ENCODE results near the gene GRAMD4.
A peak's percentile ranks its signal among the peaks of the same experiment; 100 is the strongest.

The GRAMD4 gene

DNA sequence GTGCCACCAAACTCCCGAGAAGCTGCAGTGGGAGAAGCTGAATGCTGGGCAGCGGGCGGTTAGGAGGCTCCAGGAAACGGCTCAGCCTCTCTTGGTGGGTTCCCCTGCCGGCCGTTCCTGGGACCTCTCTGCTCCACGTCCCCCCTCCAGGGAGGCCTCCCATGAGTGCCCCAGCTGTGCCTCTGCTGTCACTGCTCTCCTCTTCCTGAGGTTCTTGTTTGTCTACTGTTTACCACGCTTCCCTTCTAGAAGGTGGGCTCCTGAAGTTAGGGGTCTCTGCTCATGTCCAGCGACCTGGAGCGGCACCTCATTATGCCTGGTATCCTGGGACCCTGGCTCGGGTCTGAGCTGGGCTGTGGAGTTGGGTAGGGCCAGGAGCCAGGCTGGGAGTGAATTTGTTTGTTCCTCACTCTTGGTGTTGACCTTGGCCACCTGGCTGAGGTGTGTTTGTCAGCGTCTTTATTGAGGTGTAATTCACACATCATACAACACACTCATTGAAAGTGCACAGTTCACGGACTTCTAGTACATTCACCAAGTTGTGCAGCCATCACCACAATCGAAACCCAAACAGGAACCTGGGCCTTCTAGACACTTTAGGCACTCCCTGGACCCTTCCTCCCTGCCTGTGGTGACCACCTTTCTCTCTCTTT is 37.8 kb upstream of the GRAMD4 start:
- DNase-seq (ENCODE audit: low spot score), result no peak

DNA sequence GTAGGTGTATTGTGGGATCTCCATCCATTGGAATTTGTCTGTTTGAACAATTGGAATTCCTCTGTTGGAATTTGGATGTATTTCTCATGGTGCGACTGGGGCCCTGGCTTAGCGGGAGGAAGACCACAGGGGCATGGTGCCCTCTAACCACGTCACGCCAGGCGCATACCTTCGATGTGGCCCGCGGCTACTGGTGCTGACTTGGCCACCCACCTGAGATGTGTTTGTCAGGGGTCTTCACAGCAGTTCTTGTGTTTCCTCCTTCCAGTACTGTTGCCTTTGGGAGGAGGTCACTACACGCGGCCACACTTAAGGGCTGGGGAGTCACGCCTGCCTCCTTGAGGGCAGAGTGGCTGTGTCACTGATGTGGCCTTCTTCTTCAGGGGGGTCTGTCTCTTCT is 36.6 kb upstream of the GRAMD4 start:
- no peak for DNase-seq (ENCODE audit: low spot score)

DNA sequence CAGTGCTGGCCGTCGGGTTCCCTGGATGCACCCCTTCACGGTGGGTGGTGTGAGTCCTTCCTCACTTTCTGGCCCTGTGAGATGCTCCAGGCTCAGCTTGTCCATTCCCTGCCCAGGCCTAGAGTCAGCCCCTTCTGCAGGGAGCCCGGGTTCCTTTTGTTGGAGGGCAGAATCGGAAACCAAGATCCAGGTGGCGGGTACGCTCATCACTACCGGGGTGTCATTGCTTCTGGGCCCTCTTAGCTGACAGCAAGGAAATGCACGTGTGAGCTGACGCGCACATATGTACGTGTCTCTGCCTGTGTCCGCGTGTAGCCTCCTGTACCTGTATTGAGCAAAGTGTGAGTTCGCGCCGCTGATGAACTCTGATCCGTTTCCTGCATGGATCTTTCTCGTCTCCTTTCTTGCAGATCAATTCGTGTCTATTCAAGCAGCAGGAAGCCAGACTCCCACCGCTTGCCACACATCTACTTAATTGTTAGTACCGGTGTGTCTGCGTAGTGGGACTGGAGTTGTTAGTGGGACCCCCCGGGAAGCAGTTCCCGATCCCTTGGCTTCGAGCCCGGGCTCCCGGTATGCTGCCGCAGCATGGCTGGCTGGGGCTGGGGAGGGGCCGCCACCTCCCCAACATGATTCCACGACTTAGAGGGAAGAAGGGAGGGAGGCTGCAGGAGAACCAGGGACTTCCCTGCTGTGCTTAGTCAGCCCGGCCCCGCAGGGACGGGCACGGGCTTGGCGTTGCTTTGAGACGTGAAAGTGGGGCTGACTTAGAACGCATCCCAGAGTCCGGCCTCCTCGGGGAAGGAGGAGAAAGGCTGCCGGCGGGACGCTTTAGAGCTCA is 35.9 kb upstream of the GRAMD4 start:
- no peak for DNase-seq (ENCODE audit: low spot score)

DNA sequence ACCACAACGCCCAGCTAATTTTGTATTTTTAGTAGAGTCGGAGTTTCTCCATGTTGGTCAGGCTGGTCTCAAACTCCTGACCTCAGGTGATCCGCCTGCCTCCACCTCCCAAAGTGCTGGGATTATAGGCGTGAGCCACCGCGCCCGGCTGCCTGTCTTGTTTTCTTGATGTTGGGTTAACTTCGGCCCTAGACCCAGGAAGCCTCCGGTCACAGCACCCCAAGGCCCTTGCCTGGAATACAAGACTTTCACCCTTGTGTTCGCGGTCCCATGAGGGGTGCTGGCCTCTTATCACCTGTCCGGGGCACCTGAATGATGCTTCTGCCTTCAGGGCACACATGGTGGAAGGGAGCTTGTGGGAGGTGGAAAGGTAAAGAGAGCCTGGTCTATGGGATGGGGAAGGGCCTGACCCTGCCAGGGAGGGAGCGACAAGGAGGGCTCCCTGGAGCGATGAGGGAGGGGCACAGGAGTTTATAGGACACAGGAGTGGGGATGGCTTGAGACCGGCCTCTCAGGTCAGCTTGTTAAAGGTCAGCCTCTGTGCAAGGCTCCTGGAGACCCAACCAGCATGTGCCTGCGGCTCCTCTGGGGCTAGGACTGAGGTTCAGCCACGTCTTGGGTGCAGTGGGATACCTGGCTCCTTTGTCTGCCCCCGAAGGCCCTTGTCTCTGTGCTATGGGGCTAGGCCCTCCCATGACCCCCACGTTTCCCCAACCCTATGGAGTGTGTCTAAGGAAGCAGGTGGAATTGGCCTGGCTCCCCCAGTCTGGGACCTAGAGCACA is 34.7 kb upstream of the GRAMD4 start:
- DNase-seq (ENCODE audit: low spot score), result no peak

DNA sequence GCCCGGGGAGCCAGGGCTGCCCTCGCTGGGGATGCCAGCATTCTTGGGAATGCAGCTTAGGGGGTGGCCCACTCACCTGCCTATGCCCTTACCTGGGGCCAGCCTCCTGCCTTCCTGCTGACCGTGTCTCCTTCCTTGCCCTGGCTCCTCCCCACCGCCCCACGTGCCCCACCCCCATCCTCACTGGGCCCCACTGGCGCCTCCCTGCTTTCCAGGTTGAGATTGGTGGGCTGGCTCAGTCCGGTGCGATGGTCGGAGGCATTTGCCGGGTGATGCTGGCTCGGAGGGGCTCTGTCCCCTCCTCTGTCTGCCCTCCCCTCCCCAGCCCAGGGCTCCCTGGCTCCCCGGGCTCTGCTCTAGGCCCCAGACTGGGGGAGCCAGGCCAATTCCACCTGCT is 34.1 kb upstream of the GRAMD4 start:
- DNase-seq (ENCODE audit: low spot score), result no peak

DNA sequence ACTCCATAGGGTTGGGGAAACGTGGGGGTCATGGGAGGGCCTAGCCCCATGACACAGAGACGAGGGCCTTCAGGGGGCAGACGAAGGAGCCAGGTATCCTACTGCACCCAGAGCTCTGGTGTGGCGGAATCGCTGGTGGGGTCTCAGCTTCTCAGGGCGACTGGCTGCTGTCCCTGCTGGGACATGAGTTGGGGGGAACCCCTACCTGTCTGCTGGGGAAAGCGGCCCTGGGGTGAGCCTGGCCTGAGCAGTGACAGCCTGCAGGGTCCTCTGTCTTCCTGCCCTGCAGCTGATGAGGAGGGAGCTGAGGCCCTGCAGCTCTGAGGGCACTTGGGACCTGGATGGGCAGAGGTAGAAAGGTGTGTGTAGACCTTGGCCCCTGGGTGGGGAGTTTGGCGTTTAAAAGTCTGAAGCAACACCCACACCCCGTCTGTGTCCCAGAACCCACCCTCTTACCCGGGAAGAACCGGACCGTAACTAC is 33.6 kb upstream of the GRAMD4 start:
- no peak for DNase-seq (ENCODE audit: low spot score)

DNA sequence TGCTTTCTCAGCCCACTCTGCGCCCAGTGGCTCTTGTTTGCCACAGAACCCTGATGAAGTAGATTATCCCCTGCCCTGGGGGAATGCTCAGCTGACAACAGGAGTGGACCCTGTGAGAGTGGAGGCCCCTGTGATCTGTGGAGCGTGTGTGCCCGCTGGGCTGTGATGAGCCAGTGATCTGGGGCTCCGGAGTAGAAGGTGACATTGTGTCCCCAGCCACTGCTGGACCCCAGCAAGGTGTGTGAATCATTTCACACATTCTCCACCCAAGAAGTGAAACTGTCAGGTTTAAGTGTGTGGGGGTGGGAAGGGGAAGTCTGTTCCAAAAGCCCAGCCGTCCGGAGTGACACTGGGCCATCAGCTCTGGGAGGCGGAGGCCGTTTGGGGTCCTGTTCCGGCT is 33.1 kb upstream of the GRAMD4 start:
- DNase-seq (ENCODE audit: low spot score), result no peak

DNA sequence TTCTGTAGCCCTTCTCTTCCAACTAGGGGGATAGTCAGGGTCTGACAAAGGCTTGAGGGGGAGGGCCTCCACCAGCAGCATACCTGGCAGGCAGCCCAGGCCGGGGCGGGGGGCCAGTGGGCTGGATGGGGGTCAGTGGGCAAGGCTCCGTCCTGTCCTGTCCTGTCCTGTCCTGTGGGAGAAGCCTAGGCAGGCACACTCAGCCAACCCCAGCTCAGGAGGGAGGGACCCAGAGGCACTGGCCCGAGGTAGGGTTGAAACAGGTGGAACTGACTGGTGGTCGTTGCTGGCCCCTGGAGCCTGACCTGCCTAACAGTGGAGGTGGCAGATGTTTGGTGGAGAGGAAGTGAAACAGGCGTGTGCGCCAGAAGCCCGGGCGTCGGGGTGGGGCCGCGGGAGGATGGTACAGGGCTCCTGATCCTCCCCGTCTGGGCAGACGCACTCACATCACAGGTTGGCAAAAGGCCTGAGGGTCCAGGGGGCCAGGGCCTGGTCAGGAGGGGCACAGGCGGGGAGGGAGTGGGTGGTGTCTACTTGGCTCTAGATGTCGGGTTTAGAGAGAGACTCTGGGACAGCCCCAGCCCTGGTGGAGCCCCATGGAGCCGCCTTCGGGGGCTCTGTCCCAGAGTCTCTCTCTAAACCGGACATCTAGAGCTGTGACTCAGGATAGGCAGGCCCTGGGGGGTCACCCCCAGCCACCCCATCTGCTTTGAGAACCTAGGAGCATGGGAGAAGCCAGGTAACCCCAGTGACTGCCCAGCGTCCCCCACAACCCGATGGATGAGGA is 32.5 kb upstream of the GRAMD4 start:
- DNase-seq (ENCODE audit: low spot score), result peak; percentile 24

DNA sequence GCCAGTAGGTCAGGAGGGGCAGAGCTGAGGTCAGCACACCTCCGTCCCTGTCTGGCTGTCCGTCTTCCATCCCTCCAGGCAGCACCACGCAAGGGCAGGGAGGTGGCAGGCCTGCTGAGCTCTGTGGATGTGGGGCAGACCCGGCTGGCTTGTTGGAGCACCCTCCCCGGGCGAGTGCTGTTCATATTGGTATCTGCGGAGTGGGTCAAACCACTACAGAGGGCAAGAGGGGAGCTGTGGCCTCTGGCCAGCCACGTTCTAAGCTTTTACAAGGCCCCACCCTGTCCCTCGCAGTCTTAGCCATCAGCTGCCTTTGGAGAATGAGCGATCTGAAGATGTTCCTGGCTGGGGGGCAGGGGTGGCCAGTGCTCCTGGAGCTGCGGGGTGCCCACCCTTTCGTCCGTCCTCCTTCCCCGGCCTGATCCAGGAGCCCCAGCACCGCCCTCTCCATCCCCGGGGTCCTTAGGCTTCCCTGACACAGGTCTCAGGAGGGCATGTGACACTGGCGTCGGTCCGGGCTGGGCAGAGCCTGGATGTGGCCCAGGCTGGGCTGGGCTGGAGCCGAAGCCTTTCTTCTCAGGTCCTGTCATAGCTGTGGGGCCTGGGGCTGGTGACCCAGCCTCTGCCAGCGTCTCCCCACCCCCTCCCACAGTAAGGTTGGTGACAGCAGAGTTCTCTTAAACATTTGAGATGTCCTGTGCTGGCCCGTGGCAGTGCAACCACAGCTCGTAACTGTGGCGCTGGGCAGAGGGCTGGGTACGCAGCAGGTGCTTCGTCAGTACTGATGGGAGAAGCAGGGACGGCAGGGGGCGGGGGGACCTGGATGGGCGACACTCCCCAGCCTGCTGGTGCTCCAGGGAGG is 31.7 kb upstream of the GRAMD4 start:
- DNase-seq (ENCODE audit: low spot score), result no peak

DNA sequence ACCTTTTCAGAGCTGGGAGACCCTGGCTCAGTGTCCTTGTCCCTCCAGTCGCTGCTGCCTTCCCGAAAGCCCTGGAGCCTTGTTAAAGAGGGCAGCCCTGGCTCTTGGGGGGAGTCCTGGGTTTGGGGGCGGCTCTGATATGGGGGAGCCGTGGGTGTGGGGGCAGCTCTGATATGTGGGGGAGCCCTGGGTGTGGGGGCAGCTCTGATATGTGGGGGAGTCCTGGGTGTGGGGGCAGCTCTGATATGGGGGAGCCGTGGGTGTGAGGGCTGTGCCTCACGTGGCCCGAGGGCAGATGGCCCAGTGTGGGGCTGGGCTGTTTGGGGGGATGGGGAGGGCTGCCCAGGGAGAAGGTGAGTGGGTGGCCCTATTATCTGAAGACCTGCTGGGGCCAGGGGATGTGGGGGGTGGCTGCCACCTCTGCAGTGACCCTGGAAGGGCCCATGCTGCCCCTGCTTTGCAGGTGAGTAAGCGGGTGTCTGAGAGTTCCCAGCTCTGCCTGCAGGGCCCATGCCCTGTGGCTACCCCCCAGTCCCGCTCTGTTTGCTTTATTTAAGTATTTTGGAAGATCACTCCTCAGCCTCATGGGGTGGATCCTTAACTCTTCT is 30.9 kb upstream of the GRAMD4 start:
- no peak for DNase-seq (ENCODE audit: low spot score)

DNA sequence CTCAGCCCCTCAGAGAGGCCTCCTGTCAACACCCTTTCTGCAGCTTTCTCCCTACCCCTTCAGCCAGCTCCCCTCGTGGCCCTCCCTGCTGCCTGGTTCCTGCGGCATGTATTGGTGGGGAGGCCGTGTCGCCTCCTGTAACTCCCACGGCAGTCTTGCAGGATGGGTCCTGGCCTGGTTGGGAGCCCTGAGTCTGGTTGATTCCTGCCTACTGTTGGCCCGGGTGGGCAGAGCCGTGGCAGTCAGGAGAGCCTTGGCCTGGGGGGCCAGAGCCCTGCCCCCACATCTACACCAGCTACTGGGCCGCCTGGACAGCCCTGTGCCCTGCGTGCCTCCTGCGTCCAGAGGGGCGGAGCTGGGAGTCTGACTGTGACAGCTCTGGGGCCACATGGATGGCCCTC is 30.3 kb upstream of the GRAMD4 start:
- no peak for DNase-seq (ENCODE audit: low spot score)

DNA sequence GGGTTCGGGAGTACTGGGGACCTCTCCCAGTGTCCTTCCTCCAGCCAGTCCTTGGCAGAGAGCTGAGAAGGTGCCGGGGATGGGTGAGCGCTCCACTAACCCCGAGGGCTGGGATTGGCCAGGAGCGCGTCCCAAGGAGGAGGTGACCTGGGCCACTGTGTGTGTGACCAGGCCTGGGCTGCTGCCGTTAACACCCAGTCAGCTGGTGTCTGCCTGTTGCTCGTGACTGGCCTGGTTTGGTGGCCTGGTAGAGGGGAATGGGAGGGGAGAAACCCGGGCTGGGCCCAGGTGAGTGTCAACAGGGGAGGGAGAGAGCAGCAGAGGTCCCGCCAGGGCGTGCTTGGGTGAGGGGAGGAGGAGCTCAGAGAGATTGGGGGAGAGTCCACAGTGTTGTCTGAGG is 29.9 kb upstream of the GRAMD4 start:
- no peak for DNase-seq (ENCODE audit: low spot score)

DNA sequence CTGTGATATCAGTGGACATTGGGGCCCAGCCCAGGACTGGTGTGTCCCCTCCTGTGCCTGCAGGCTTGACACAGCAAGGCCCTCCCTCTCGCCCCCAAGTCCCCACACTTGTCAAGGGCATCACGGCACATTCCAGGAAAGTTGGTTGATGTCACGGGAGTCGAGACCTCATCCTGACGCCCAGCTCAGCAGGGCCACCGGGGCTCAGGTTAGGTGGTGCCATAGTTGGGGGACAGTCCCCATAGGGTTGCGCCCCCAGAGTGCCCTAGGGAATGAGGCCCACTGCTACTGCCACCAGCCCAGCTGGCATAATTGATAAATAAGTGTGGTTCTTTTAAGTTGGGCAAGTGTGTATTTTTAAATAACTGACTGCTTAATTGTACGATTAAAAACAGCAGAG is 28.3 kb upstream of the GRAMD4 start:
- no peak for DNase-seq (ENCODE audit: low spot score)

DNA sequence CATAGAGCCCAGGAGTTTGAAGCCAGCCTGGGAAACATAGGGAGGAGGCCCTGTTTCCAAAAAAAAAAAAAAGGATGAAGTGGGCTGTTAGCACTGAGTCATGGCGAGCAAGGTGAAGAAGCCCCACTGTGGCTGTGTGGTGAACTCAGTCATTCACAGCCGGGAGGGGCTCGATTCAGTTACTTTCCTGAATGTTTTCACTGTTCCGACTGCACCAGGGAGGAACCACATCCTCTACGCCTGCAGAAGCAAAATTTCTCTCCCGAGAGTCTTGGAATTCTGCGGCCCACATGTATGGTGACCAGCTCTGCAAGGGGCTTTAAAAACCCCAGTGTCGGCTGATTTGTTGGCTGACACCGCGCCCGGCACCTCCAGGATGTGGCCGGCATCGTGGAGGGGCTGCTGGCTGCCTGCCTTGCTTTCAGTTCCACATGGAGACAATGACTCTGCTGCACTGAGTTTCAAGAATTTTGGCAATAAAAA is 27.8 kb upstream of the GRAMD4 start:
- DNase-seq (ENCODE audit: low spot score), result peak; percentile 26

DNA sequence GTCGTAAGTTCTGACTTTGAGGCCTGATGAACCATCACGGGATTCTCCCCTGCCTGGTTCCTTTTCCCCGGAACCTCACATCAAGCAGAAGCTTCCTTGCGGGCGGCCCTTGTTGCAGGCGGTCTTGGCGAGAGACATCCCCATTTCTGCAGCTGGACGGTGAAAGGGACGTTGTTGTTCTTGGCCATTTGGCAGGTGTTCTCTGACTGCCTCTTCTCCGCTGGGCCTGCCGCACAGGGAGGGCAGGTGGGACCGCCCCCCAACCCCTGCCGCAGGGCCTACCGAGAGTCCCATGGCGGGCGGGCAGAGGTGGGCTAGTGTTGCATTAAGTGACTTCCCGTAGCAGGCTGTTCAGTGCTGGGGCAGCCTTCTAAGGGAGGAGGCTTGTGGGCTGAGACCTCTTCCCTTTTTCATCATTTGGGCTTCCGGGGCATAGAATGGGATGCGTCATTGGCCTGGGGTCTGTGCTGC is 26.9 kb upstream of the GRAMD4 start:
- no peak for DNase-seq (ENCODE audit: low spot score)

DNA sequence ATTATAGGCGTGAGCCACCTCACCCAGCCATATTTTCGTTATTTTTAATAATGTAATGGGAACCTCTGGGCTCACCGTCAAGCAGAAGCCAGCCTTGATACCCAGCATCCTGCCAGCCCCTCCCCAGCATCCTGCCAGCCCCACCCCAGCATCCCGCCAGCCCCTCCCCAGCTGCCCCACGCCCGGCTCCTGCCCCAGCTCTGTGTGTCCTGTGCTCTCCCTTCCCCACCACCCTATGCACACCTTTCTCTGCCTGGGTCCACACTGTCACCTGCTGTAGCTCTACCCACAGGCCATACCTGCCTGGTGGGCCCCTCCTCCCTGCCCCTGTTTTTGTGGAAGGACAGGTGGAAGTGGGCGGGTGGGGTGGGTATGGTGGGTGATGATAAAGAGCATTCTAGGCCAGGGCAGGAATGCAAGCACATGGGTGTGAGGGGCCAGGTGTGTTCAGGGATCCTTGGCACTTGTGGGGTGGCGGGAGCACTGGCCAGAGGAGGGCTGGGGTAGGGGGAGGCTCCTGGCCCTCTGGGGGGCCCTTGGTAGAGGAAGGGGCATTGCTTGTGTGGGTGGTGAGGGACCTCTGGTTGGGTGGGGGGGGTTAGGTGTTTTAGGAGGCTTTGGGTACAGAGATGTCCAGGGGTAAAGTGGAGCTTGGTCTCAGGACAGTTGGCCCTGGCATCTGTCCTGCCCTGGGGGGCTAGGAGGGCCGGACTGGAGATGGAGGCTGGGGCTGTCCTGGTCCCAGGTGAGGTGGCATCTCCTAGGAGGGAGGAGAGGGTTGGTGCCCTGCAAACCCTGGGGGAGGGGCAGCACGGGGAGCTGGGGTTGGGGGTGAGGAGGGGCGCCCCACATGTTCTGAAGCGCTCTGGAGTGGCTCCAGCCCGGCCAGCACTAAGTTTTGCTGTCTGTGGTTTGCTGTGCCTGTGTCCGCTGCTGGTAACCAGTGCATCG is 25.9 kb upstream of the GRAMD4 start:
- no peak for DNase-seq (ENCODE audit: low spot score)

DNA sequence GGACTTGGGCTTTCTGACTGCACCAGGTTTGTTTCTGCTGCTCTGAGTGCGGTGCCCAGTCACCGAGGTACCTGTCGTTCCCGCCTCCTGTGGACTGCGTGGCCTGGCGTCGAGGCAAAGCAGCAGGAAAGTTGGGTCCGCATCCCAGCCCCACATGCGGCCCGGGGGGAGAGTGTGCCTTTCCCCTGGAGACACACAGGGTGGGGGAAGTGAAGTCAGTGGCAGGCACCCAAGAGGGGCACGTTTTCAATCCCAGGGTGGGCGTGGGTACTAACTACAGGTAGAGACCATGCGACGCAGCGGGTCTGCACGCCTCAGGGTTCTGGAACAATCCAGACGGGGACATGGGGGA is 25.3 kb upstream of the GRAMD4 start:
- DNase-seq (ENCODE audit: low spot score), result no peak

DNA sequence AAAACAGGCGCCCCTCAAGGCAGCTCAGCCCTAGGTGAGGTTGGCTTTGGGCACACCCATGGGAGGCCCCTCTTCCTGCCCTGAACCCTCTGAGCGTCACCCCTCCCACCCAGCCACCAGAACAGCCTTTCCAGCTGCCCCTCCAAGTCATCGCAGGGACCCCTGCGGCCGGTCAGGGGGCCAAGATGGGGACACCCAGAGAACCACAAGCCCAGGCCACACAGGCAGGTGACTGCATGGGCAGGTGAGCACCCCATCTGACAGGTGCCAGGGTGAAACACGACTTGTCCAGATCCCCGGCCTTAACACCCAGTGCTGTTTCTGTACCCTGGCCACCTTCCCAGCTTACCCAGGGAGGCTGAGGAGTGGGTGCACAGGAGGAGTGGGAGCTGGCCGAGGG is 24.6 kb upstream of the GRAMD4 start:
- DNase-seq (ENCODE audit: low spot score), result no peak

DNA sequence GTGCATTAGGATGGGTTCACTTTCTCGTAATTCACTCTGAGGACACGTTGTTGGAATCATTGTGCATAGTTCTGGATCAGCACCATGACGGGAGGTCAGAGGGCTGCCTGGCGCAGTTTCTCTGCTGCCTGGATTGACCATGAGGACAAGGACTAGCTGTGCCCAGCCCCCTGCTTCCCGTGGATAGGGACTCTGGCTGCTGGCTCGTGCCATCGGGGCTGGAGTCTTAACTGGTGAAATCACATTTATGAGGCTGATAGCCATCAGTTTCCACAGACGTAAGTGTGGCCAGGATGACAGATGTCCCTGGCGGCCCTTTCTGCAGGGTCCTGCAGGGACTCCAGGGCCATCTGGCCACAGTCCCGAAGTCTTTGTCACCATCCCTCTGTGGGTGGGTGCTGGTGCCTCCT is 24.1 kb upstream of the GRAMD4 start:
- DNase-seq (ENCODE audit: low spot score), result no peak
